ENCODE data around the gene HHAT.
A peak's percentile ranks its signal among the peaks of the same experiment; 100 is the strongest.
"Not testable (repeated sequence)": the region's sequence is repeated elsewhere in the genome, so short reads cannot be mapped to it uniquely, and the experiment has no call there.

The HHAT gene

GRCh38 chr1:210315529-210315928 lies 13.2 kb upstream of the HHAT start:
- DNase-seq, result no peak

DNA sequence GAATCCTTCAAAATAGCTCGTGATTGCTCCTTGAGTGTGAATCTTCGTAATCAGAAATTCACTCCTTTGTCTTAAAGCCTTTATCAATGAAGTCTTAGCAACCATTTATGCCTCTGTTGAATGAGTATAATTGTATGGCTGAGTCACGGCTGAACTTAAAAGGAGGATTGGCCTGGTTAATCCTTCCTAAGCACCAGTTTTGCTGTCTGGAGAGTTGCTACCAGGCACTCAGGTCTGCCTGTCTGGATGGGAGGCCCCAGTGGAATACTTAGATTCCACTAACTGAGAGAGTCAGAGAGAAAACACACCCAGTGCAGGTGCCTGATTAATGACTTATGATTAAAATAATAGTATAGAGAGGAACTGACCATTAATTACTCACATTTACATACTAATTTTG lies 7.6 kb upstream of the HHAT start:
- peak; percentile 42 for DNase-seq

GRCh38 chr1:210321552-210321951 lies 7.2 kb upstream of the HHAT start:
- no peak for DNase-seq

- DNase-seq, result no peak
Measured at GRCh38 chr1:210323957-210324356, 4.7 kb upstream of the HHAT start.

- DNase-seq, result no peak
Measured at GRCh38 chr1:210325026-210325670, 3.6 kb upstream of the HHAT start.

DNA sequence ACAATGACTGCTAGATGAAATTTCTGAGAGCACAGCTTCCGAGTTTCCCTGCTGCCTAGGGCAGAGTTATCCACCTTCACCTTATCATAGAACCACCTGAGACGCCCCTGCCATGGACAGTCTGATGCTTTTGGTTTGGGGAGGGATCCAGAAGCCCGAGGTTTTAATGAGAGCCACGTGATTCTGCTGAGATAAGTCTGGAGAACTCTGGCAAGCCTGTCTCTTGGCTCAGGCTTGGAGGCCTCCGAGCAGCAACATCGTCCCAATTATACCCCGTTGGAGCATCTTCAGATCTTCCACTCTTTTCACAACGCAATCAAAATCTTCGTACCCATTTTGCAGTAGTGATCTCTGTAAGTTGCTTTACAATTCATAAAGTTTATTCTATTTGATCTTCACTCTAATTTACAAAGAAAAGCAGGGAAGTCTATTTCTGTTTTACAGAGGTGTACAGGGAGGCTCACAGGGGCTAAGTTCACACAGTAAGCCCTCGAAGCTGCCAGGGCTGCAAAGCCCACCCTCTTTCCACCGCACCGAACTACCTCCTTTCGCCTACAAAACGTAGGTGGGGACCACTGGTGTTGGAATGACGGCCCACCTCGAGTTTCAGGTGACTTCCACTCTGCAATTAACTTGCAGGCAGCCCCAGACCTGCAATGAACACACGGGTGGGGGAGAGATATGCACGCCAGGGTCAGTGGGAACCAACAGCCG lies 513 bp upstream of the HHAT start:
- no peak for DNase-seq

- DNase-seq, result no peak
Measured at GRCh38 chr1:210330279-210330866, 1.7 kb downstream of the HHAT start.

- no peak for DNase-seq
Measured at GRCh38 chr1:210332233-210332632, 3.5 kb downstream of the HHAT start.

DNA sequence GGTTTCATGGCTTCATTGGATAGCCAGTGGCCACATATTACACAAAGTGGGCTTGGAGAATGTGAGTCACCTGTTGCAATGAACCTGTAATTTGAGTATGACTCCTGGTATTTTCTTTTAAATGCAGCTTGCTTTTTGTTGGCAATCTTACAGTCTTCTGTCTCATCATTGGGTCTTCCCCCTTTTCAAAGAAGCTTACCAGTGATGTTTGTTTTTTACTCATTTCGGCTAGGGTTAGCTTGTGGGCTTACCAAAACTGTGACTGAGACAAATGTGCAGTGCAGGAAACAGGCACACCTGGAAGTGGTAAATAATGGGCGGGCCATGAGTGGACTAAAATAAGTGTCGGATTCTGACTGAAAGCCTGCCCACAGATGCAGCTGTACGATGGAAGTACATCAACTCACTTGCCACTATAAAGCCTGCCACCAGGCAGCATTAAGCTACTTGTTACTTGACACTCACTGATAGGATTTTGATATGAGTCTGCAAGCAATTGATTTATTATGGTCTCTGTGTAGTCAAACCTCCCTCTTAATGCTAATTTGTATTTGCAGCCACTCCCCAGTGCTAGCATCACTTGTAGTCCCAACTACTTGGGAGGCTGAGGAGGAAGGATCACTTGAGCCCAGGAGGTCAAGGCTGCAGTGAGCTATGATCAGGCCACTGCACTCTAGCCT lies 4.2 kb downstream of the HHAT start:
- DNase-seq, result no peak

DNA sequence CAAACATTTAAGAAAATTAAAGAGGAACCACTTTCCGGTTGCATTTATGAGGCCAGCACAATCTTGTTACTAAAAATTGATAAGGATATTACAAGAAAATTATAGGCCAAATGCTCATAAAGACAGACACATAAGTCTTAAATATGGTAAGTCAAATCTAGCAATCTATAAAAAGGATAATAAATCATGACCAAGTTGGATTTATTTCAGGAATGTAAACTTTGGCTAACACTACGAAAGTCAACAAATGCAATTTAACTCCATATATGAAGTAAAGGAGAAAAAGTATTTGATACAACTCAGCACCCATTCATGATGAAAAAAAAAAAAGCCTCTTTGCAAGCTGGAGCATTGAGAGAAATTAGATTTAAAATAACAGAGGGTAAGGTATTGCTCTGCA lies 6.3 kb downstream of the HHAT start:
- no peak for DNase-seq

DNA sequence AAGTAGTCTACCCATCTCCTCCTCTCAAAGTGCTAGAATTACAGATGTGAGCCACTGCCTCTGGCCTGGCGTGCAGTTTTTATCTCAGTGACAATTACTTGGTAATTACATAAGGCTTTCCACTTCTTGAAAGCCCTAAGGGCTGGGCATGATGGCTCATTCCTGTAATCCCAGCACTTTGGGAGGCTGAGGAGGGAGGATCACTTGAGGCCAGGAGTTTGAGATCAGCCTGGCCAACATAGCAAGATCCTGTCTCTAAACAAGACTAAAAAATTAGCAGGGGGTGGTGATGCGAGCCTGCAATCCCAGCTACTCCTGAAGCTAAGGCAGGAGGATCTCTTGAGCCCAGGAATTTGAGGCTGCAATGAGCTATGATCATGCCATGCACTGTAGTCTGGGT lies 7.7 kb downstream of the HHAT start:
- no peak for DNase-seq

DNA sequence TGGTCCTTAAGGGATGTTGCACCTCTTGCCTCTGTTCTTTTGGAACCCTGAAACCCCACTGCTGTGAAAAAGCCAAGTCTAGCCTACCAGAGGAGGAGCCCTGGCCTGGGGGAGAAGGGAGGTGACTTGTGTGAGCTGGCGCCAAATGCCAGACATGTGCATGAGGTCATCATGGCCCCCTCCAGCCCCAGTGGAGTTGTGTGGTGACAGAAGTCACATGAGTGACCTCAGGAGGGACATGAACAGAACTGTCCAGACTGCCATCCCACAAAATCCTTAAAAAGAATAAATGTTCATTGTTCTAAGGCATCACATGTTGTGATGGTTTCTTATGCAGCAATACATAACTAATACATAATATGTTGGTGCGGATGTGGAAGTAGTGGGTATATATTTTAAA lies 10.8 kb downstream of the HHAT start:
- DNase-seq, result no peak

DNA sequence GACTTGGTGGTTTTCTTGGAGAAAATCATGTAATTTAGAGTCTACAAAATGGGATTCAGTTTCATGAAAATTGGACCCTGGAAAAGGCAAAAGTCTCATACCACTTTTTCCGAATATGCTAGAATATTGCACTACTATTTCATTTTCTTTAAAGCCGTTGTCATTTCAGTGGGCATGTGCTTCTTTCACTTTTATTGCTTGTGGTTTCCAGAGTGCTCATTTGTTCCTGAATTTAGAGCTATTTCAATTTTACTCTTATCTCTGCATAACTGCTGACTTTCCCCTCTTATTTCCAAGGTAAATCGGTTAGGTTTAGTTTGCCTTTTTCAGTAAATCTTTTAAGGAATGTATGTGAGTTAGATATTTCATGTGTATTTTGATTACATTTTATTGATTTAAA lies 11.6 kb downstream of the HHAT start:
- DNase-seq, result no peak

DNA sequence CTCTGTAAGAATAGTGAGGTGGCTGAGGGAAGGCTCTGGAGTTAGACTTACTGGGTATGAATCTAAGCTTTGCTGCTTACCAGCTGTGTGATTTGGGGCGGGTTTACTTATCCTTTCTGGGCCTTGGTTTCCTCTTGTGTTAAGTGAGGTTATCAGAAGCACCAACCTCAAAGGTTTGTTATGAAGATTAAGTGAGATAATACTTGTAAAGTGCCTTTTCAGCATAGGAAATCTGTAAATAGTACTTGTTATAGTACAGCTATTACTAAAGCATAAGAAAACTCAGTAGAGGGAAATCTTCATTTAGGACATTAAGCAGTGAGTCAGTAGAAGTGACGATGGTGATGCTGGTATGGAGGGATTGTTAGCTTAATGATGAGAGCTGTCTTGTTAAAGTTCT lies 12.1 kb downstream of the HHAT start:
- no peak for DNase-seq

- DNase-seq, result no peak
Measured at GRCh38 chr1:210342986-210343780, 14.5 kb downstream of the HHAT start.

DNA sequence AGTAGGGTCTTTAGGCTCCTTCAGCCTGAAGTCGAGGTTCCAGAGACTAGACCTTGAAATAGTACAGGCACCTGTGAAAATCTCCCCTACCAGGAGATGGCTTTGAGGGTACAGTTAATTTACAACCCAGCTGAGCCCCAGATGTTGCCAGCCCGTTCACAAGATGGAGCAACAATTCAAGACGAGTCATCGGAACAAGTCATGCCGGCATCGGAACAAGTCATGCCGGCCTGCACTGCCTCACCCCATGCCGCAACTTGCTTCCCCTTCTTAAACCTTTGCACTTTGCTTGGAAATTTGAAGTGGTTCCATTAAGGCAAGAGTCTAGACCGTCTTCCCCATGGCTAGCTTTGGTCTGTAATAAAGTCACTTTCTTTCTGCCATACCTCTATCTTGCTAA lies 16.0 kb downstream of the HHAT start:
- DNase-seq, result no peak

GRCh38 chr1:210347112-210347511 lies 18.4 kb downstream of the HHAT start:
- no peak for DNase-seq

DNA sequence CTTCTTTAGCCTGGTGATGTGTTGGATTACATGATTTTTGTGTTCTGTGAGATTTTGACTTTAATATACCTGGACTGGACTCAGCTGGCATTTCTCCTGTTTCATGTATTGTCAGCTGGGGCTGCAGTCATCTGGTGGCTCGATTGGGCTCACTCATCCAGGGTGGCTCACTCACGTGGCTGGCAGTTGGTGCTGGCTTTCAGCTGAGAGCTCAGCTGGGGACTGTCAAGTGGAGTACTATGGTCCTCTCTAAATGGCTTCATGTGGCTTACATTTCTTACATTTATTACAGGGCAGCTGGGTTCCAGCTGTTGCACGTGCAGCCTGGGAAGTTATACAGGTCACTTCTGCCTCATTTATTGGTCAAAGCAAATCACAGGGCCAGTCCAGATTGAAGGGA lies 22.8 kb downstream of the HHAT start:
- no peak for DNase-seq

GRCh38 chr1:210352575-210352974 lies 23.9 kb downstream of the HHAT start:
- DNase-seq, result no peak

GRCh38 chr1:210354305-210354704 lies 25.6 kb downstream of the HHAT start:
- not testable (repeated sequence) for DNase-seq

- no peak for DNase-seq
Measured at GRCh38 chr1:210358626-210359025, 29.9 kb downstream of the HHAT start.

- no peak for DNase-seq
Measured at GRCh38 chr1:210359255-210359654, 30.6 kb downstream of the HHAT start.

DNA sequence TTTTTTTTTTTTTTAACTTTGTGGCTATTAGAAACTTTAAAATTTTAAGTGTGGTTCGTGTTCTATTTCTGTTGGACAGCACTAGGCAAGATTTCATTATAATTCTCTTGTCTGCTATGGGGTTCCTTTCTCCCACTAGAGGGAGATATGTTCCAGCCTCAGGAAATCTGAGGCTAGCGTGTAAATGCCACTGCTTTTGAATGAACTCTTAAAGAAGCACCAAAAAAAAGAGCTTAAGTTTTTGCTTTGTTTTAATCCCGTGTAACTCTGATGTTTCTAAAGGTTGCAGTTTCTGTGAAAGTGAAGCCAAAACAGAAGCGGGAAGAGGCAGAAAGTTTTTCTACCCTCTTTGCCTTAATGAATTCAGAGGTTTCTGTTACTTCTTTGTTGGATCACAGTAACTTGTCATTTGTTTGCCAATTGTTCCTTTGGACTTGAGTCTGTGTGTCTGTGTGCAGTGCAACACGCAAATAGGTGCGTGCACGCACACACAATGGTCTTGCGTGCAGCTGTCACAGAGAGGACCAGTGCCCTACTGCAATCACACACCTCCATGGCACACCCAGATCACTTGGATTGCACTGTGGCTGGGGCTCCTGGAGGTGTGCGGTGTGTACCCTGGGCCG lies 32.3 kb downstream of the HHAT start:
- DNase-seq, result no peak

Measured in NCI-H524 treated with DMSO at 0.1 percent for 48 hours (cell line).